ENCODE measurements around the gene COL1A1.

Gene COL1A1

GRCh38 chr17:50219342-50219741 lies 17.9 kb upstream of the COL1A1 start:
- peaks cover 19% of the 10 kb centered on the region for H3K27me3 Mint-ChIP-seq
- ATAC-seq (no peak), DNase-seq (no peak)
- H3K4me1 Mint-ChIP-seq, result peaks cover 8% of the 10 kb centered on the region
- no peak overlapping the region for H3K4me3 Mint-ChIP-seq
- no peak overlapping the region for H3K27ac Mint-ChIP-seq
- peaks cover under 1% of the 10 kb centered on the region in 2 donors for H3K9me3 Mint-ChIP-seq

- peaks cover 12% of the 10 kb centered on the region for H3K4me1 Mint-ChIP-seq
- H3K27me3 Mint-ChIP-seq, result peaks cover 23% of the 10 kb centered on the region
- DNase-seq (no peak), ATAC-seq (no peak)
- no peaks in the 10 kb centered on the region for H3K9me3 Mint-ChIP-seq
- no peak overlapping the region for H3K4me3 Mint-ChIP-seq
- H3K27ac Mint-ChIP-seq, result no peak overlapping the region
Measured at GRCh38 chr17:50218771-50219315, 17.4 kb upstream of the COL1A1 start.

DNA sequence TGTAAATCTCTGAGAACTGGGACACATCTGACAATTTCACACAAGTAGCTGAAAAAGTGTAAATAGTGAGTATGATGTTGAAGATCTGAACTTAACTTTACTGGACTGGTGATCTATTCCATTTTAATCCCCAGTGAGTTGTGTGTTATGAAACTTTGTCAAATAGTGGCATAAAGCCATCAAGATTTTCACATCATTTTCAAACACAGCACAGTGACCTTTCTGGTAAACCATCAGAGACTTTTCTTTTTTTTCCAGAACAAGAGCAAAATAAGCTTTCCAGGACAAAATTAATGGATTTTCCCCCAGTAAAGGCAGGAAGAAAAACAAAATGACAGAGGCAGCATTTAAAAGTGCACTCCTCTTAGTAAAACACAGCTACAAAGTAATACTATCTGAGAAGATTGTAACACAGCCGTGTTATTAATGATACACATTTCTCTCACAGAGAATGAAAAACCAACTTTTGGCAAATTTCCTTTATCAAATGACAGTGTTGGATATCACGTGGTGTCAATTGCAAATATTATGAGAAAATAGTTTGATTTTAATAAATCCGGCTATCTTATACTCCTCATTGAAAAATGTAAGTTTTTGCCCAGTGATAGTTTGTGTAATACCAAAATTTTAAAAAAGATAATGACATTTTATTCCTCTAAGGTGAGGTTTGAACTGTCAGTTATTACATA lies 16.8 kb upstream of the COL1A1 start:
- H3K9me3 Mint-ChIP-seq, result no peaks in the 10 kb centered on the region
- H3K27me3 Mint-ChIP-seq, result peaks cover 23% of the 10 kb centered on the region
- DNase-seq (no peak), ATAC-seq (no peak)
- H3K27ac Mint-ChIP-seq, result no peak overlapping the region
- H3K4me1 Mint-ChIP-seq, result peaks cover 18% of the 10 kb centered on the region
- H3K4me3 Mint-ChIP-seq, result no peak overlapping the region

GRCh38 chr17:50217591-50217990 lies 16.2 kb upstream of the COL1A1 start:
- DNase-seq, result no peak
- peaks cover 24% of the 10 kb centered on the region for H3K4me1 Mint-ChIP-seq
- no peaks in the 10 kb centered on the region for H3K9me3 Mint-ChIP-seq
- peaks cover 23% of the 10 kb centered on the region for H3K27me3 Mint-ChIP-seq
- no peak for ATAC-seq
- H3K4me3 Mint-ChIP-seq, result no peak overlapping the region
- no peak overlapping the region for H3K27ac Mint-ChIP-seq

DNA sequence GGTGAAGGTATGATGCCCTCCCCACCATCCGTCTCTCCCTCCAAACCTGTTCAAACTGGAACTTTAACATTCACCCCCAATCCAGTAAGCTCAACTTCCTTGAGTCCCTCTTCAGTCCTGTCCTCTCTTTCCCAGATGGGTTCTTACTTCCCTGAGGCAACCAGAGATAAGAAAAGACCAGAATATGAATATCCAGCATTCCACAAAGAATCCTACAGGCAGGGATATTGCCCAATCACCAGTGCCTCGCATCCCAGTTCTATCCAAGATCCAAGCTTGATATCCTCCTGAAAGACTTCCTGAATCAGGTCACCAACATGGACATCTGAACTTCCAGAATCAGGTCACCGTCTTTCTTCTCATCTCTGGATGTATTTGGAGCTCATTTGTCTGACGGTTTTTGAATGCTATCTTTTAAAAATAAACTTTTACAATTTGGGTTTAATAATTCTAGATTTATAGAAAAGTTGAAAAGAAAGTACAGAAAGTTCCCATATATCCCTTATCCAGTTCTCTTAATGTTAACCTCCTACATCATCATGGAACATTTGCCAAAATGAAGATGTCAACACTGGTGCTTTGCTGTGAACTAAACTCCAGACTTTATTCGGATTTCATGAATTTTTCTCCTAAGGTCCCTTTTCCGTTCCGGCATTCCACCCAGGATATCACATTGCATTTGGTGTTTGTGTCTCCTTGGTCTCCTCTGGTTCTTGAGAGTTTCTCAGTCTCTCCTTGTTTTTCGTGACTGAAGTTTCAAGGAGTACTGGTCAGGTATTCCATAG lies 13.7 kb upstream of the COL1A1 start:
- peaks cover 29% of the 10 kb centered on the region for H3K27me3 Mint-ChIP-seq
- ATAC-seq (no peak), DNase-seq (no peak)
- H3K4me1 Mint-ChIP-seq, result peaks cover 40% of the 10 kb centered on the region
- no peak overlapping the region for H3K4me3 Mint-ChIP-seq
- H3K9me3 Mint-ChIP-seq, result no peaks in the 10 kb centered on the region
- no peak overlapping the region for H3K27ac Mint-ChIP-seq

DNA sequence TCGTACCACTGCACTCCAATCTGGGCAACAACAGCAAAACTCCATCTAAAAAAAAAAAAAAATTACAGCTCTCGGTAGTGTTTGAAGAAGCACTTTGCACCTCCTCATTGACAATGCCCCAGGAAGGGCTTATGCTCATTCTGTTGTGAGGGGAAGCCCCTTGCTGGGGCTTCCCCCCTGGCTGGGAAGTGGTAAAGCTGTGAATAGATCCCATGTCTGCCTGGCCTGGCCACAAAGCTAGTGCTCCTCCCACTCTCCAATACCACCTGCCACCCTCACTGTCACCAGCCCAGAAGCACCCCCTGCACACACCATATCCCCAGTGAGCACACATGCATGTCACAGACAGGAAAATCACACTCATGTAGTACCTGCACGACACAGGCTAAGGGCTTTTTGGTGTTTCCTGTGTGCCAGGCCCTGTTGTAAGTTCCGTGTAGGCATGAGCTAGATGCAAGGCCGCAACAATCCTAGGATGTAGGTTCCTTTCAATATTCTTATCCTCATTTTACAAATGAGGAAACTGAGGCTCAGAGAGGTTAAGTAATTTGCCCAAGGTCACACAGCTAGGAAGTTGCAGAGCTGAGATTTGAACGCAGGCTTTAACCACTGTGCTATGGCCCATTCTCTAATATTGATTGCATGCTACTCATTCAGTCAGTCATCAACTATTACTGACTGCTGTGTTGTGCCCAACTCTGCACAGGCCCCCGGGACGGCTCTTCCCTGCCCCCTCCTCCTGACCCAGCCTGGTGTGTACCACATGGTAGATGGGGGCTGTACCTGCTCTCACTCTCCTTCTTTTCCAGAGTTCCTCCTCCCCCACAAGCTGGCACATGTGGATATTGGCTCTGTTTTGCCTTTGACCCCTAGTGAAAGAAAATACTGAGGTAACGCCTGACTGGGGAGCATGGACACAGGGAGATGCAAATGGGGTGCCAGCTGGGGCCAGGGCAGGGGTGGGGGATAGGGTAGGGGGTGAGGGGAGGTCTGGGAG lies 11.9 kb upstream of the COL1A1 start:
- ATAC-seq (peak; percentile 99), DNase-seq (peak; percentile 61 to 84)
- Mint-ChIP-seq H3K4me1 (peaks cover 40% of the 10 kb centered on the region), H3K27me3 (peaks cover 48% of the 10 kb centered on the region), H3K27ac (no peak overlapping the region), H3K4me3 (peak overlapping the region in 1 of 2 donors; percentile 61), H3K9me3 (no peaks in the 10 kb centered on the region)

DNA sequence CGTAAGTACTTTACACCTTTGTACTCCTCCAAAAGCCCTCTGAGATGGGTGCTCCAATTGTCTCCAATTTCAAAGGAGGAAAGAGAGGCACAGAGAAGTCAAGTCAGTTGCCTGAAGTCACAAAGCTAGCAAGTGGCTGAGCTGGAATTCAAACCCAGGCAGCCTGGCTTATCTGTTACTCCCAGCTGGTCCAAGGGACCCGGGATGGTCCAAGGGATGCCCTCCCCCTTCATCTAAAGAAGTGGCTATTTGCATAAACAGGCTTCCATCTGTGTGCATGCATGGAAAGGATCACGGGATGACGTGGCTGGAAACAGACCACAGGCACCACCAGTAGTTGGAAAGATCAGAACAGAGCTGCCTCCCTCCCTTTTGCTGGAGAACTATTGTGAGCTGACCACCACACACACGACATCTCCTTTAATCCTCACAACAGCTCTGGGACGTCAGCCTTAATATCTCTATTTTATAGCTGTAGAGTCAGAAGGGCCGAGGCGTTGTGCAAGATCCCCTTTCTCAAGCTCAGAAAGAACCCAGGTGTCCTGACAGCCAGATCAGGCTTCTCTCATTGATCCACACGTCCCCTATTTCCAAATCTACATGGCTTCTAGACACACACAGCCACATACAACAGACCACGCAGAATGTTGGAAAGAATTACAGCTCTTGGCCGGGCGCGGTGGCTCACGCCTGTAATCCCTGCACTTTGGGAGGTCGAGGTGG lies 10.9 kb upstream of the COL1A1 start:
- ATAC-seq, result no peak
- Mint-ChIP-seq H3K27me3 (peaks cover 54% of the 10 kb centered on the region), H3K27ac (no peak overlapping the region), H3K9me3 (no peaks in the 10 kb centered on the region), H3K4me3 (no peak overlapping the region), H3K4me1 (peaks cover 41% of the 10 kb centered on the region)
- peak in 1 of 2 donors; percentile 7 for DNase-seq

GRCh38 chr17:50211249-50212120 lies 10.1 kb upstream of the COL1A1 start:
- H3K27ac Mint-ChIP-seq, result peak overlapping the region; percentile 6 to 77
- no peak overlapping the region for H3K4me3 Mint-ChIP-seq
- no peaks in the 10 kb centered on the region for H3K9me3 Mint-ChIP-seq
- ATAC-seq, result no peak
- H3K4me1 Mint-ChIP-seq, result peaks cover 49% of the 10 kb centered on the region
- peaks cover 58% of the 10 kb centered on the region for H3K27me3 Mint-ChIP-seq
- no peak for DNase-seq

- ATAC-seq (no peak), DNase-seq (peak in 1 of 2 donors; percentile 7)
- Mint-ChIP-seq H3K27me3 (peaks cover 68% of the 10 kb centered on the region), H3K27ac (peak overlapping the region in 1 of 2 donors; percentile 20), H3K4me3 (no peak overlapping the region), H3K4me1 (peaks cover 49% of the 10 kb centered on the region), H3K9me3 (no peaks in the 10 kb centered on the region)
Measured at GRCh38 chr17:50210240-50211225, 9.1 kb upstream of the COL1A1 start.

DNA sequence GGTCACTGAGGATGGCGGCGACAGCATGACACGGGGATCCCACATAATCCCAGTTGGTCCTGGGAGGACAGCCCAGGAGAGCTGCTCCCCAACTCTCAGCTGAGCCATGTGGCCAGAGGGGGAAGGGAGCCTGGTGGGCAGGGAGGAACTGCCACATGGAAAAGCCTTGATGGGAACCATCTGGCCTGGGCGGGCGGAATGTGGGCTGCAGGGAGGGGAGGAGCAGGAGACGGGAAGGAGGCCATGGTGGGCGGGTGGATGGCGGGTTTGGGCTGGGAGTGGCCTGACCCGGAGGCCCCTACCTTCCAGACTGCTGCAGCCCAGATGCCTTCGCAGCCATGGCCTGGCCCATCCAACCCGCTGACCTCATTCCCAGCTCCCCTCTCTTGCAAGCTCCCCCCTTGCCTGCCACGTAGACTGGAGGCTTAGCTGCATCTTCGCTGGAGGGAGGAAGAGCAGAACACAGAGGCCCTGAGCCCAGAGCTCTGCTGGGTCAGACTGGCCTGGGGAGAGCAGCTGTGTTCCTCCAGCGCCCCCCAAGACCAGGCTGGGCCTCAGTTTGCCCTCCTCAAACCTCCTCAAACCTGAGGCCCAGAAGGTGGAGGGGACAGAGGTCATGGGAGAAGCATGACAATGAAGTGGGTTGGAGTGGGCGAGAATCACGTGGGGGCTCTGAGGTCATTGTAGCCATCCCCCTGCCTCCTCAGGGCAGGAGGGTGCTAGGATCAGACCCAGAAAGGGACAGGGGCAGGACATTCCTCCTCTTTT lies 8.2 kb upstream of the COL1A1 start:
- peaks cover 77% of the 10 kb centered on the region for H3K27me3 Mint-ChIP-seq
- H3K9me3 Mint-ChIP-seq, result no peaks in the 10 kb centered on the region
- DNase-seq, result no peak
- H3K27ac Mint-ChIP-seq, result no peak overlapping the region
- no peak for ATAC-seq
- H3K4me3 Mint-ChIP-seq, result no peak overlapping the region
- H3K4me1 Mint-ChIP-seq, result peaks cover 49% of the 10 kb centered on the region

GRCh38 chr17:50209133-50209471 lies 7.7 kb upstream of the COL1A1 start:
- no peak for ATAC-seq
- Mint-ChIP-seq H3K4me3 (no peak overlapping the region), H3K27me3 (peaks cover 76% of the 10 kb centered on the region), H3K9me3 (no peaks in the 10 kb centered on the region), H3K27ac (no peak overlapping the region), H3K4me1 (peaks cover 48% of the 10 kb centered on the region)
- DNase-seq, result no peak

- peaks cover 75% of the 10 kb centered on the region for H3K27me3 Mint-ChIP-seq
- peaks cover 43% of the 10 kb centered on the region for H3K4me1 Mint-ChIP-seq
- no peaks in the 10 kb centered on the region for H3K9me3 Mint-ChIP-seq
- ATAC-seq (no peak), DNase-seq (no peak)
- no peak overlapping the region for H3K4me3 Mint-ChIP-seq
- H3K27ac Mint-ChIP-seq, result no peak overlapping the region
Measured at GRCh38 chr17:50208611-50209061, 7.2 kb upstream of the COL1A1 start.

Measured in stimulated activated naive CD8-positive, alpha-beta T cell treated with anti-CD3 and anti-CD28 coated beads, Interleukin-15, amount 100 ng/mL, for 72 hours (primary cell).